Parathyroid adenoma (tissue), 2 donors: ENCODE results near the gene HTATSF1.

Experiments used
- H2AFZ ChIP-seq: fragments of 300-600 bp; sonication (generic); one replicate; pipeline ENCODE4 v1.7.0; 2017; ENCODE audit warnings: antibody characterized with exemption, mild to moderate bottlenecking
- H3K27ac ChIP-seq: fragments of 300-600 bp; sonication (generic); one replicate; pipeline ENCODE4 v1.7.0; 2017
- H3K27me3 ChIP-seq: fragments of 300-600 bp; sonication (generic); one replicate; pipeline ENCODE4 v1.7.0; 2017; ENCODE audit warnings: low read length; ENCODE audit not compliant: control insufficient read depth, insufficient read depth
- H3K36me3 ChIP-seq: fragments of 300-600 bp; sonication (generic); one replicate; pipeline ENCODE4 v1.7.0; 2017; ENCODE audit warnings: low read length; ENCODE audit not compliant: control insufficient read depth, insufficient read depth
- H3K4me1 ChIP-seq: fragments of 300-600 bp; sonication (generic); one replicate; pipeline ENCODE4 v1.7.0; 2017; ENCODE audit warnings: control low read depth
- H3K4me2 ChIP-seq: fragments of 300-600 bp; sonication (generic); one replicate; pipeline ENCODE4 v1.7.0; 2017; ENCODE audit warnings: low read length
- H3K4me3 ChIP-seq: fragments of 300-600 bp; sonication (generic); one replicate; pipeline ENCODE4 v1.7.0; 2017; ENCODE audit warnings: low read depth, low read length
- H3K79me2 ChIP-seq: fragments of 300-600 bp; sonication (generic); one replicate; pipeline ENCODE4 v1.7.0; 2017; ENCODE audit warnings: control low read depth
- H3K9ac ChIP-seq: fragments of 300-600 bp; sonication (generic); one replicate; pipeline ENCODE4 v1.7.0; 2017; ENCODE audit warnings: mild to moderate bottlenecking
- H3K9me3 ChIP-seq: fragments of 300-600 bp; sonication (generic); one replicate; pipeline ENCODE4 v1.7.0; 2017; ENCODE audit warnings: low read length; ENCODE audit not compliant: control insufficient read depth
- CTCF ChIP-seq: fragments of 300-600 bp; sonication (generic); IDR thresholded peaks from one replicate; pipeline ENCODE4 v1.7.0; 2017; ENCODE audit warnings: antibody characterized with exemption, mild to moderate bottlenecking
- donor health status: primary hyperparathyroidism.

The HTATSF1 gene

GRCh38 chrX:136477026-136477425 lies 20.4 kb upstream of the HTATSF1 start:
- H3K9ac ChIP-seq, result no peak overlapping the region
- H3K4me2 ChIP-seq, result no peak overlapping the region
- no peak overlapping the region for H3K4me3 ChIP-seq
- no peaks in the 10 kb centered on the region for H3K79me2 ChIP-seq
- H3K27ac ChIP-seq, result peak overlapping the region; percentile 19
- H3K4me1 ChIP-seq, result peaks cover 4% of the 10 kb centered on the region
- H3K27me3 ChIP-seq, result peaks cover 4% of the 10 kb centered on the region
- no peak overlapping the region for H2AFZ ChIP-seq
- no peaks in the 10 kb centered on the region for H3K36me3 ChIP-seq
- no peaks in the 10 kb centered on the region for H3K9me3 ChIP-seq
- TF ChIP-seq CTCF, result no peak

- no peak overlapping the region for H3K4me3 ChIP-seq
- no peaks in the 10 kb centered on the region for H3K27me3 ChIP-seq
- H3K36me3 ChIP-seq, result no peaks in the 10 kb centered on the region
- H3K4me2 ChIP-seq, result no peak overlapping the region
- peaks cover 4% of the 10 kb centered on the region for H3K4me1 ChIP-seq
- no peak for TF ChIP-seq CTCF
- peak overlapping the region; percentile 28 for H2AFZ ChIP-seq
- H3K27ac ChIP-seq, result no peak overlapping the region
- no peaks in the 10 kb centered on the region for H3K9me3 ChIP-seq
- no peak overlapping the region for H3K9ac ChIP-seq
- no peaks in the 10 kb centered on the region for H3K79me2 ChIP-seq
These were observed 17.0 kb upstream of the HTATSF1 start for GRCh38 chrX:136480383-136480782.

- no peak within 1 kb of the TSS for H3K4me3 ChIP-seq
- no peak within 1 kb of the TSS for H3K27ac ChIP-seq
- H3K9me3 ChIP-seq, result no peaks in the 10 kb centered on the region
- no peak for TF ChIP-seq CTCF
- no peak within 1 kb of the TSS for H3K4me2 ChIP-seq
- H3K27me3 ChIP-seq, result no peaks in the 10 kb centered on the region
- no peak within 1 kb of the TSS for H3K9ac ChIP-seq
- no peak within 1 kb of the TSS for H2AFZ ChIP-seq
- no peaks in the 10 kb centered on the region for H3K79me2 ChIP-seq
- H3K36me3 ChIP-seq, result no peaks in the 10 kb centered on the region
- H3K4me1 ChIP-seq, result peaks cover 4% of the 10 kb centered on the region
These were observed 9.7 kb upstream of the HTATSF1 start, which contains the start of gene BRS3 for GRCh38 chrX:136487647-136488046. Gene BRS3 (plus strand): TSS chrX:136487947. CDS start chrX:136488115, 168 bp downstream.

GRCh38 chrX:136488706-136489105 lies 8.7 kb upstream of the HTATSF1 start:
- Histone ChIP-seq H3K4me3 (no peak overlapping the region), H2AFZ (no peak overlapping the region), H3K36me3 (no peaks in the 10 kb centered on the region), H3K4me2 (no peak overlapping the region), H3K4me1 (peaks cover 4% of the 10 kb centered on the region), H3K9ac (no peak overlapping the region), H3K79me2 (no peaks in the 10 kb centered on the region), H3K27ac (no peak overlapping the region), H3K9me3 (no peaks in the 10 kb centered on the region), H3K27me3 (no peaks in the 10 kb centered on the region)
- no peak for TF ChIP-seq CTCF

GRCh38 chrX:136491832-136492231 lies 5.6 kb upstream of the HTATSF1 start:
- Histone ChIP-seq H3K9ac (no peak overlapping the region), H3K27me3 (no peaks in the 10 kb centered on the region), H3K79me2 (no peaks in the 10 kb centered on the region), H3K27ac (no peak overlapping the region), H3K4me2 (no peak overlapping the region), H3K4me3 (no peak overlapping the region), H2AFZ (no peak overlapping the region), H3K36me3 (no peaks in the 10 kb centered on the region), H3K4me1 (no peaks in the 10 kb centered on the region), H3K9me3 (no peaks in the 10 kb centered on the region)
- no peak for TF ChIP-seq CTCF
